ENCODE results near the gene TSPY8. TPM values are rescaled to one million over a fixed set of nuclear protein-coding genes. Genes with fewer than 3 reads are reported as not detected.
"Not testable (repeated sequence)": the region's sequence is repeated elsewhere in the genome, so short reads cannot be mapped to it uniquely, and the experiment has no call there.

Gene TSPY8
- not detected for polyA plus RNA-seq (ENCODE audit: insufficient read depth in 1 of 5, insufficient read length in 5 of 5, low replicate concordance in 1 of 5)
- long read RNA-seq, donor 1, result 0 reads
- long read RNA-seq, donor 2, result 0 reads
- long read RNA-seq, donor 3, result 0 reads
- long read RNA-seq, donor 4, result 0 reads
- long read RNA-seq, donor 5, result 0 reads
- long read RNA-seq, donor 6, result 0 reads
- long read RNA-seq, donor 7, result 0 reads
- long read RNA-seq, donor 8, result 0 reads

GRCh38 chrY:9357497-9357896 is at the start of gene TSPY8:
Gene TSPY8 (plus strand): TSS chrY:9357797. CDS start chrY:9357843, 46 bp downstream.
- DNase-seq, result not testable (repeated sequence)

- no peak for DNase-seq
Observed at GRCh38 chrY:9320996-9321395, 36.6 kb upstream of the TSPY8 start.

GRCh38 chrY:9337164-9337563 is 20.4 kb upstream of the TSPY8 start, which contains the start of gene TSPY4:
Gene TSPY4 (plus strand): TSS chrY:9337464. CDS start chrY:9337510, 46 bp downstream.
- not testable (repeated sequence) for DNase-seq

- not testable (repeated sequence) for DNase-seq
Observed at GRCh38 chrY:9396527-9396926, 38.9 kb downstream of the TSPY8 start.

GRCh38 chrY:9398121-9398520 is 40.5 kb downstream of the TSPY8 start, which contains the start of gene TSPY3:
Gene TSPY3 (plus strand): TSS chrY:9398421. CDS start chrY:9398467, 46 bp downstream.
- DNase-seq, result not testable (repeated sequence)

Other genes with a start within 250 kb of the TSPY8 start
- not detected for gene TSPY4, start 20.3 kb upstream of the TSPY8 start, polyA plus RNA-seq (ENCODE audit: insufficient read depth in 1 of 5, insufficient read length in 5 of 5, low replicate concordance in 1 of 5)
- gene TSPY3, start 40.6 kb downstream of the TSPY8 start, polyA plus RNA-seq (ENCODE audit: insufficient read depth in 1 of 5, insufficient read length in 5 of 5, low replicate concordance in 1 of 5), result not detected
- gene TSPY1, start 109.2 kb downstream of the TSPY8 start, polyA plus RNA-seq (ENCODE audit: insufficient read depth in 1 of 5, insufficient read length in 5 of 5, low replicate concordance in 1 of 5), result not detected
- gene TSPY9, start 129.5 kb downstream of the TSPY8 start, polyA plus RNA-seq (ENCODE audit: insufficient read depth in 1 of 5, insufficient read length in 5 of 5, low replicate concordance in 1 of 5), result not detected
- gene TSPY10, start 170.1 kb downstream of the TSPY8 start, polyA plus RNA-seq (ENCODE audit: insufficient read depth in 1 of 5, insufficient read length in 5 of 5, low replicate concordance in 1 of 5), result not detected